ENCODE results near the gene CRTAC1. TPM values are rescaled to one million over a fixed set of nuclear protein-coding genes. Genes with fewer than 3 reads are reported as not detected.

CRTAC1 gene
- total RNA-seq, 1 donor, result not detected

DNA sequence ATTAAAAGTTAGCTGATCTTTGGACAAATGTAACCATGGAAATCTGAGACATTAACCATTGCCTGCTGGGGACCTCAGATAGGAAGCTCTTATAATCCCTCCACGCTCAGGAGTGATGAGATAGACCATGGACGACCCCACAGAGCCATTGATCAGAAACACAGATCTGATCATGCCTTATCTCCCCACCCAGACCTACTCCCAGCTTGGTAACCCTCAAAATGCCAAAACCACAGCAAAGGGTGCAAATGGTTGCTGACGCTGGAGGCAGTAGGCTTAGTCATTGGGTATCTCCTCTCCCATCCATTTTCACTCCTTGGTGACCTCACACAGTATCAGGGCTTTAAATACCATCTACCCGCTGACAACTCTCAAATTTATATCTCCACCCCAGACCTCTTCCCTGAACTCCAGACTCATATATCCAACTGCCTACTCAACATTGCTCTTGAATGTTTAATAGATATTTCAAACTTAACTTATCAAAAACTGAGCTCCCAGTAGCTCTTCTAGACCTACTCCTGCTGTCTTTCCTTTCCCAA is 60.8 kb downstream of the CRTAC1 start:
- DNase-seq (ENCODE audit: low read depth), result no peak
- TF ChIP-seq, protein P1, sequence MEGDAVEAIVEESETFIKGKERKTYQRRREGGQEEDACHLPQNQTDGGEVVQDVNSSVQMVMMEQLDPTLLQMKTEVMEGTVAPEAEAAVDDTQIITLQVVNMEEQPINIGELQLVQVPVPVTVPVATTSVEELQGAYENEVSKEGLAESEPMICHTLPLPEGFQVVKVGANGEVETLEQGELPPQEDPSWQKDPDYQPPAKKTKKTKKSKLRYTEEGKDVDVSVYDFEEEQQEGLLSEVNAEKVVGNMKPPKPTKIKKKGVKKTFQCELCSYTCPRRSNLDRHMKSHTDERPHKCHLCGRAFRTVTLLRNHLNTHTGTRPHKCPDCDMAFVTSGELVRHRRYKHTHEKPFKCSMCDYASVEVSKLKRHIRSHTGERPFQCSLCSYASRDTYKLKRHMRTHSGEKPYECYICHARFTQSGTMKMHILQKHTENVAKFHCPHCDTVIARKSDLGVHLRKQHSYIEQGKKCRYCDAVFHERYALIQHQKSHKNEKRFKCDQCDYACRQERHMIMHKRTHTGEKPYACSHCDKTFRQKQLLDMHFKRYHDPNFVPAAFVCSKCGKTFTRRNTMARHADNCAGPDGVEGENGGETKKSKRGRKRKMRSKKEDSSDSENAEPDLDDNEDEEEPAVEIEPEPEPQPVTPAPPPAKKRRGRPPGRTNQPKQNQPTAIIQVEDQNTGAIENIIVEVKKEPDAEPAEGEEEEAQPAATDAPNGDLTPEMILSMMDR (IDR thresholded peaks at IDR 0.05; ENCODE audit: insufficient read depth, low read length), result no peak
- H3K4me3 ChIP-seq (ENCODE audit: low read depth, low read length), result no peak overlapping the region

DNA sequence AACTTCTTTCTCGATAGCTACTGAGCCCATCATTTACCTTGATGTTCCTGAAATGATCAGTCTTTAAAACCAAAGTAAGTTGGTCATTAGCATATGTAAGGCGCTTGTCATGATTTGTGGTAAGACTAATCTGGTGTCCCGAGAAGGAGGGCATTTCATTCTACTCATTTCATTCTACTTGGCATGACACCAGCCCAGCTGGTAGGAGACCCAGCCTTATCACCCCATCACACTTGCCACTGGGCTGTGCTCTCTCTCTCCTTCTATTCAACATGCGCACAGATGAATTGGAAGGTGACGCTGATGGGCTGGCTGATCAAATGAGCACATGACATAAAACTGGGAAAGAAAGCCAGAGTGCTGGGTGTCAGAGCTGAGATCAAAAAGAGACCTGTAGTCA is 65.7 kb downstream of the CRTAC1 start:
- TF ChIP-seq, protein P1 (IDR thresholded peaks at IDR 0.05; ENCODE audit: insufficient read depth, low read length), result no peak
- no peak overlapping the region for H3K4me3 ChIP-seq (ENCODE audit: low read depth, low read length)
- DNase-seq (ENCODE audit: low read depth), result no peak

DNA sequence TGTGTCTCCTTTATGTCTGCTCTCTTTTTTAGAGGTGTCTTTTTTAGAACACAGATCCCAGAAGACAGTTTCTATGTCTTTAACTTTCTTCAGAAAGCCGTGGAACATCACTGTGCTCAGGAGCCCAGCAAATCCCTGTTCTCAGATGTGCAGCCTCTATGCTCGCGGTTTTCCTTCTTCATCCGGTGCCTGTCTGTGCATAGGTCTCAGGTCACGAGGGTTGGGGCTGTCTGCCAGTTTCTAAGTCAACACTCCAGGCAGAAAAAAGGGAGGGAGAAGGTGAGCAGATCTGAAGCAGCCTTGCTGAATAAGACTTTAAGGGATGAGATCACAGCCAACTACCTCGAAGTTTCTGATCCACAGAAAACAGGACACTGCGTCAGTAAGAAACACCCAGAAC is 68.5 kb downstream of the CRTAC1 start:
- no peak for DNase-seq (ENCODE audit: low read depth)
- H3K4me3 ChIP-seq (ENCODE audit: low read depth, low read length), result no peak overlapping the region
- TF ChIP-seq, protein P1 (IDR thresholded peaks at IDR 0.05; ENCODE audit: insufficient read depth, low read length), result no peak

DNA sequence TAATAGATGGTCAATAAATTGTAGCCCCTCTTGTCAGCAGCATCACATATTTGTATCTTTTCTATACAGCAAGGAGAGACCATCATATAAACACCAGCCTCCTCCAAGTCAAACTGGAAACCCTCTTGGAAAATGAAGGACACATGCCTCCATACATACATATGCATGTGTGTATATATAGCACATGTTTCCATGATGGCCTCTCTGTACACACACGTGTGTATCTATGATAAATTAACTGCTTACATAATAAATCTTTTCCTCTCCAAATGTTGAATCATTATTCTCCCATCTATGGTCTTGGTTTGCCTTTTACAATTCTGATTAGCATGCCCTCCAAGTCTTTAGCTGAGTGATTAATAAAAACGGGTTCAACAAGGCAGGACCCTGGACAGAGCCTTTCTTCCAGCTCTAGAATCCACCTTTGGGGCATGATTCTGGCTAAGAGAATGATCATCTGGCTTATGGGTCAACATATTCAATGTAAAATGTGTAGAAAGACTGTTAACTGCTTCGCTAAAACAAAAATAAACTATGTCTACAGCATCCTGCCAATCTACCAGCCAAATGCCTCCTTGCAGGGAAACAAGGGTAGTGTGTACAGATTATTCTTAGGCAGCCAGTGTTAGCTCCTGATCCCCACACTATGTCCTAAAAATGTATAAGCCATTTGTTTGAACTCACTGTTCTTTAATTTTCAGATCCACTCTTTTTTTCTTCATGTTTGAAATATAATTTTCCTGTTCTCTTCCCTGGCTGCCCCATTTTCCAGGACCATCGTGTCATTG is 70.0 kb downstream of the CRTAC1 start:
- TF ChIP-seq, protein P1 (IDR thresholded peaks at IDR 0.05; ENCODE audit: insufficient read depth, low read length), result no peak
- no peak overlapping the region for H3K4me3 ChIP-seq (ENCODE audit: low read depth, low read length)
- DNase-seq (ENCODE audit: low read depth), result no peak

DNA sequence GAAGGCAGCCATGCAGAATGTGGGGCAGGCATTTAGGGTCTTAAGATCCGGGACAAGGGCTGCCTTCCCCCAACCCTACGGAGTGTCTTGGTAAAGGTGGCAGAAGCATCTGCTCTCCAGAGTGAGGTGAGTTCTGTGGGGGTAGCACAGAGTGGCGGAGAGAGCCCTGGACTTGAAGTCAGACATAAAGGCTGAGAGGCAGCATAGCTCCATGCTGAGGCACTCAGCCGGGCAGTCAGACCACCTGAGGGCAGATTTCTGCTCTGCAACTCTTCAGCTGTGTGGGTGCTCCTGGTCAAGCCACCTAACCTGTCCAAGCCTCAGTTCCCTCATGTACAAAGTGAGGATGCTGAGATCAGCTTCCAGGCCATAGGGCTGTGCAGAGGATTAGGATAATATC is 81.0 kb downstream of the CRTAC1 start:
- H3K4me3 ChIP-seq (ENCODE audit: low read depth, low read length), result no peak overlapping the region
- DNase-seq (ENCODE audit: low read depth), result no peak
- TF ChIP-seq, protein P1 (IDR thresholded peaks at IDR 0.05; ENCODE audit: insufficient read depth, low read length), result no peak

DNA sequence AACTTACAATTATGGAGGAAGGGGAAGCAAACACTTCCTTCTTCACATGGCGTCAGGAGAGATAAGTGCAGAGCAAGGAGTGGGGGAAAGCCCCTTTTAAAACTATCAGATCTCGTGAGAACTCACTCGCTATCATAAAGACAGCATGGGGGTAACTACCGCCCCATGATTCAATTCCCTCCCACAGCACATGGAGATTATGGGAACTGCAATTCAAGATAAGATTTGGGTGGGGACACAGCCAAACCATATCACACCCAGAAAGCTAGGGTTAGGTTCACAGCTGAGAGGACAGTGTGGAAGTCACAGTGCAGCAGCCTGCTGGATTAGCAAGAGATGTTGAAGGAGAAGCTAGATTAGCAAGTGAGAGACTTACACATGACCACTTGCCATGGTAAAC is 81.6 kb downstream of the CRTAC1 start:
- TF ChIP-seq, protein P1 (IDR thresholded peaks at IDR 0.05; ENCODE audit: insufficient read depth, low read length), result no peak
- H3K4me3 ChIP-seq (ENCODE audit: low read depth, low read length), result no peak overlapping the region
- DNase-seq (ENCODE audit: low read depth), result no peak

All from fibroblast of the aortic adventitia (primary cell).